ENCODE measurements around the gene GABRB3. TPM values are rescaled to one million over a fixed set of nuclear protein-coding genes. Genes with fewer than 3 reads are reported as not detected.

GABRB3 gene
- total and polyA plus RNA-seq, 2 of the 8 experiments (the other 6 are each of a cell fraction or from before 2014, with no cell fraction given), result 98.8 to 163 TPM

- no peak for FAIRE-seq
- H3K9me3 ChIP-seq (ENCODE audit: insufficient read depth in 2 of 2, low read depth in 1 of 2, low read length in 1 of 2), result peaks cover 9 to 12% of the 10 kb centered on the region in 2 experiments; a peak in 2 of 4 replicates
- no peak overlapping the region for H2BK5ac ChIP-seq (ENCODE audit: low read depth, low read length)
- H3K23me2 ChIP-seq (ENCODE audit: low read depth, low read length), result peaks cover 4% of the 10 kb centered on the region; the same call in 1 of the 2 replicates
- no peak overlapping the region for H2BK15ac ChIP-seq (ENCODE audit: low read length)
- ChIA-PET CTCF (ENCODE audit: partially characterized antibody) (no interaction called here), POLR2A (ENCODE audit: partially characterized antibody) (no interaction called here)
- H3K4me3 ChIP-seq (ENCODE audit: extremely low read depth in 1 of 4, insufficient read depth in 2 of 4, low read depth in 3 of 4, low read length in 4 of 4), result no peak overlapping the region
- peaks cover 3 to 4% of the 10 kb centered on the region in 2 experiments for H4K20me1 ChIP-seq (replicated peaks in 1 of 2; ENCODE audit: control insufficient read depth in 1 of 2, insufficient read depth in 2 of 2, low read length in 2 of 2)
- H2AK5ac ChIP-seq (ENCODE audit: low read depth, low read length), result no peak overlapping the region
- WGBS, 2 experiments (ENCODE audit: extremely low coverage in 1 of 2, insufficient coverage in 1 of 2, insufficient read length in 1 of 2, insufficient replicate concordance in 2 of 2, low coverage in 1 of 2, low lambda C conversion rate in 2 of 2, missing lambda C conversion rate in 1 of 2), result 98% methylated on average over 5 of the region's 5 CpGs; no CpG with 5 or more reads in 1 of the 2 experiments
- peaks cover 11% of the 10 kb centered on the region for H3K79me1 ChIP-seq (ENCODE audit: low read depth, low read length)
- H3K36me3 ChIP-seq (ENCODE audit: control insufficient read depth in 2 of 4, insufficient read depth in 4 of 4, low read length in 3 of 4), result peaks cover 0 to 11% (median 0%) of the 10 kb centered on the region in 4 experiments; a peak in 2 of 8 replicates
- no peak overlapping the region for H2BK20ac ChIP-seq (ENCODE audit: low read length)
- H3K56ac ChIP-seq (replicated peaks; ENCODE audit: insufficient read length, low read depth, low read length), result peak overlapping the region; percentile 95
- H4K91ac ChIP-seq (replicated peaks; ENCODE audit: insufficient read length, low read length), result no peak overlapping the region
- no peak overlapping the region for H2AFZ ChIP-seq (ENCODE audit: low read length)
- peaks cover 2 to 9% (median 8%) of the 10 kb centered on the region in 4 experiments; a peak in 6 of 7 replicates for H3K4me1 ChIP-seq (replicated peaks in 1 of 4; ENCODE audit: control insufficient read depth in 3 of 4, insufficient read depth in 4 of 4, low read length in 3 of 4)
- H3K79me2 ChIP-seq (ENCODE audit: control insufficient read depth in 1 of 2, insufficient read depth in 2 of 2, low read length in 2 of 2), result peaks cover 6 to 99% of the 10 kb centered on the region in 2 experiments
- H3K4me2 ChIP-seq (ENCODE audit: insufficient read depth in 1 of 2, low read depth in 2 of 2, low read length in 2 of 2), result no peak overlapping the region
- no peak overlapping the region for H2BK120ac ChIP-seq (replicated peaks; ENCODE audit: low read depth, low read length)
- H3K27me3 ChIP-seq (replicated peaks in 1 of 4; ENCODE audit: control insufficient read depth in 3 of 4, extremely low read depth in 1 of 4, insufficient read depth in 3 of 4, low read length in 3 of 4), result no peaks in the 10 kb centered on the region
- no peak overlapping the region for H3K18ac ChIP-seq (ENCODE audit: extremely low read depth, low read length)
- no peak overlapping the region for H3K23ac ChIP-seq (ENCODE audit: insufficient read length)
- H3K4ac ChIP-seq (replicated peaks; ENCODE audit: insufficient read length, low read depth, low read length), result no peak overlapping the region
- no peak for DNase-seq (ENCODE audit: low read depth in 1 of 2, low spot score in 2 of 2)
- no peak overlapping the region for H4K5ac ChIP-seq (ENCODE audit: insufficient read length, low read depth, low read length)
- no peak overlapping the region for H3K14ac ChIP-seq (ENCODE audit: insufficient read length)
- no peak overlapping the region for H2BK12ac ChIP-seq (ENCODE audit: low read depth, low read length)
- no peak overlapping the region for H4K8ac ChIP-seq (ENCODE audit: extremely low read depth, insufficient read depth, low read length)
- no peak overlapping the region for H3K27ac ChIP-seq (ENCODE audit: low read depth, low read length)
- H3K9ac ChIP-seq (replicated peaks in 1 of 4; ENCODE audit: extremely low read depth in 1 of 4, low read depth in 3 of 4, low read length in 3 of 4), result no peak overlapping the region
These were observed 40.9 kb downstream of the GABRB3 start for GRCh38 chr15:26731965-26732364.

Data from H1 (cell line).